GM21447 (cell line): ENCODE data around the gene SORCS3.
A peak's percentile ranks its signal among the peaks of the same experiment; 100 is the strongest.

Experiments
- ATAC-seq: cut with Tn5 transposase; IDR thresholded peaks from one replicate; pipeline ENCODE4 v1.9.1; 2021; ENCODE audit not compliant: unreplicated experiment

The SORCS3 gene

GRCh38 chr10:104908581-104908980, 267.5 kb downstream of the SORCS3 start:
- no peak for ATAC-seq

- ATAC-seq: no peak
Measured at GRCh38 chr10:104910712-104911111, 269.6 kb downstream of the SORCS3 start.

- no peak for ATAC-seq
Measured at GRCh38 chr10:104913390-104913789, 272.3 kb downstream of the SORCS3 start.

- ATAC-seq: no peak
Measured at GRCh38 chr10:104920476-104920875, 279.4 kb downstream of the SORCS3 start.

- ATAC-seq: no peak
Measured at GRCh38 chr10:104921763-104922162, 280.7 kb downstream of the SORCS3 start.

- ATAC-seq: peak; percentile 60
Measured at GRCh38 chr10:104922810-104923209, 281.7 kb downstream of the SORCS3 start.

- ATAC-seq: no peak
Measured at GRCh38 chr10:104923501-104923900, 282.4 kb downstream of the SORCS3 start.

- no peak for ATAC-seq
Measured at GRCh38 chr10:104924101-104924795, 283.2 kb downstream of the SORCS3 start.

GRCh38 chr10:104925232-104925851, 284.3 kb downstream of the SORCS3 start:
- no peak for ATAC-seq

GRCh38 chr10:104928734-104929133, 287.6 kb downstream of the SORCS3 start:
- ATAC-seq: no peak

GRCh38 chr10:104931612-104932134, 290.6 kb downstream of the SORCS3 start:
- ATAC-seq: no peak

GRCh38 chr10:104935656-104936055, 294.6 kb downstream of the SORCS3 start:
- no peak for ATAC-seq

- no peak for ATAC-seq
Measured at GRCh38 chr10:104937567-104937966, 296.5 kb downstream of the SORCS3 start.

GRCh38 chr10:104938031-104938430, 296.9 kb downstream of the SORCS3 start:
- no peak for ATAC-seq

GRCh38 chr10:104941662-104942061, 300.6 kb downstream of the SORCS3 start:
- ATAC-seq: no peak

- no peak for ATAC-seq
Measured at GRCh38 chr10:104947314-104947713, 306.2 kb downstream of the SORCS3 start.

- no peak for ATAC-seq
Measured at GRCh38 chr10:104957178-104957841, 316.2 kb downstream of the SORCS3 start.

GRCh38 chr10:104966563-104967297, 325.6 kb downstream of the SORCS3 start:
- no peak for ATAC-seq

- ATAC-seq: no peak
Measured at GRCh38 chr10:104980368-104980767, 339.3 kb downstream of the SORCS3 start.

- ATAC-seq: no peak
Measured at GRCh38 chr10:104981995-104982394, 340.9 kb downstream of the SORCS3 start.

- ATAC-seq: no peak
Measured at GRCh38 chr10:104988686-104989085, 347.6 kb downstream of the SORCS3 start.
